Spleen (tissue), 7 donors: ENCODE measurements around the gene RASA3.

Source experiments
- CTCF ChIP-seq, 11 experiments: fragments of 200-600 bp in 7 of 11; fragments of 450-650 bp in 4 of 11; sonication (generic) in 4 of 11; IDR thresholded peaks in 8 of 11; conservative IDR thresholded peaks in 3 of 11; 1 replicate in 7 of 11; 2 replicates in 4 of 11; pipeline versions ENCODE4 v1.4.0 to v1.8.0; 2016 to 2021; ENCODE audit warnings: antibody characterized with exemption in 11 of 11, inconsistent platforms in 4 of 11, mild to moderate bottlenecking in 1 of 11
- POLR2AphosphoS5 ChIP-seq, 3 donors: sonication (generic); formaldehyde crosslinking; IDR thresholded peaks; one replicate each; pipeline ENCODE4 v1.5.1; 2017; ENCODE audit warnings: antibody characterized with exemption in 3 of 3
- donor health status: DM: no; HTN: no; CAD: no; lungs with moderate emphysema.
- donor health status: DM: no; HTN: no; CAD: no.
- donor health status: DM: no; HTN: no; CAD: no.

GRCh38 chr13:114122591-114123211 is 9.7 kb downstream of the RASA3 start:
- no peak for TF ChIP-seq CTCF (IDR thresholded peaks at IDR 0.05 in 8 of 11, conservative IDR thresholded peaks at IDR 0.05 in 3 of 11)
- TF ChIP-seq POLR2AphosphoS5 (IDR thresholded peaks at IDR 0.05), result no peak
